ENCODE results near the gene MSI2. TPM values are rescaled to one million over a fixed set of nuclear protein-coding genes. Genes with fewer than 3 reads are reported as not detected.
A peak's percentile ranks its signal among the peaks of the same experiment; 100 is the strongest.

Gene MSI2
- total RNA-seq, 1 experiment from 2014 or later, result 75.0 TPM

DNA sequence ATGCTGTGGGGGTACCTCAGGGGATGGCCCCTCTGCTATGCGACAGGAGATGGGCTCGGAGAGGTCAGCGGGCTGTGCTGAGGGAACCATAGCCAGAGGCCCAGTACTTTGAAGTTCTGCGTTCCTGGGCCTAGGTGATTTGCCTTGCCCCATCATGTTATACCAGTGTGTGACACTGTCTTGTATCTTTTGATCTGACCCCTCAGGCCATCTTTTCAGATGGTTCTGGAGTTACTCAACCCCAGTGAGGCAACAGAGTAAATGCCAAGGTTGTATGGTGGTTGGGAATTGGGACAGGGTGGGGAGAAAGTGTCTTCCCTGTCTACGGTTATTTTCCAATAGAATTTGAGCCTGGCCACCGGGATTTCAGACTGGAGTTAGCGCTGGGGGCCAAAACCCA, 8.5 kb downstream of the MSI2 start:
- in situ Hi-C loops (cut with HindIII; ENCODE audit: low sequenced_read_pairs), result no loop called here
- no peak for DNase-seq (ENCODE audit: low spot score)

DNA sequence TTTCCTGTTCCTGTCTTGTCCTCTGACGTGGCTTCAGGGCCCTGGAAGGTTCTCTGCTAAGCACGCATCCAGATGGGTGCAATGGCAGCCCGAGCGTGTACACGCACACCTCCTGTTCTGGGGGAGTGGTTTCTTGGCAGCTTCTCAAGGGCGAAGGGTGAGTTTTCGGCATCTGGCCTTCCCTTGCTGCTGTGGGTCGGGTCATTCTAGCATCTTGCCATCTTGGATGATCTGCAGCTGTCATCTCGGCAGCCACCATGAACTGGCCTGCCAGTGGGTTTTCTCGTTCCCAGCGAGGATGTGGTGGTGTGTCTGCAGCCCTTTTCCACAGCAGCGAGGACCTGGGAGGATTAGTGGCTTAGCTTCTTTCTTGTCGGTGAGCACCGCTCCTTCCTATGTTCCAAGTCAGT, 10.6 kb downstream of the MSI2 start:
- DNase-seq (ENCODE audit: low spot score), result no peak
- in situ Hi-C loops (cut with HindIII; ENCODE audit: low sequenced_read_pairs), result no loop called here

DNA sequence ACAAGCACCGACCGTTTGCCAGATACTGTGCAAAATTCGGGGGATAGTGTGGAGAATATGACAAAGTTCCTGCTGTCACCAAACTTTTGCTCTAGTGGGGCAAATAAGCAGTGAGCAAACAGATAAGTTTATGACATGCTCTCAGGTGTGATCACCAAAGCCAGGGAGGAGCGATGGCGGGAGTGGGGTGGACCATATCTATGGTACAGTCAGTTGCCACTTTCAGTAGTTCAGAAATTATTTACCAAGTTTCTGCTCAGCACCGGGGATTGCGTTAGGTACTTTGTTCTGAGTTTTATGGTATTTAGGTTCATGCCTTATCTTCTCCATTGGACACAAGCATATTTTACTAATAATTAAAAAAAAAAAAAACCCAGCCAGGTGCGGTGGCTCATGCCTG, 11.9 kb downstream of the MSI2 start:
- in situ Hi-C loops (cut with HindIII; ENCODE audit: low sequenced_read_pairs), result no loop called here
- no peak for DNase-seq (ENCODE audit: low spot score)

DNA sequence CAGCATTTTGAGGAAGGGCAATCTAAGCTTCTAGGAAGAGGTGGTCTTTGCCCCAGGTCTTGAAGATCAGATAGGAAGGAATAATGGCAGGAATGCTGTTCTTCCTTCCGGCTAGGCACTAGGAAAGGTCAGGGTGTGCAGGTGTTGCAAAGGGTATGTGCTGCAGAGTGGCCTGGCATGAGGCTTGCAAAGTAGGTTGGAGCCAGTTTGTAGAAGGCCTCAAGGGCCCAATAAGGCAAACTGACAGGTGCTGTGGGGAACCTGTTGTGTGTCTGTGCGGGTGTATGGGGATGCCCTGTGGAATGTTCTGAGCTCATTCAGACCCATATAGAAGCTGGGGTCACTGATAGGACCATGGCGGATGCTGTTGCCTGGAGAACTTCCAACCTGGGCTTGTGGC, 12.7 kb downstream of the MSI2 start:
- in situ Hi-C loops (cut with HindIII; ENCODE audit: low sequenced_read_pairs), result no loop called here
- no peak for DNase-seq (ENCODE audit: low spot score)

DNA sequence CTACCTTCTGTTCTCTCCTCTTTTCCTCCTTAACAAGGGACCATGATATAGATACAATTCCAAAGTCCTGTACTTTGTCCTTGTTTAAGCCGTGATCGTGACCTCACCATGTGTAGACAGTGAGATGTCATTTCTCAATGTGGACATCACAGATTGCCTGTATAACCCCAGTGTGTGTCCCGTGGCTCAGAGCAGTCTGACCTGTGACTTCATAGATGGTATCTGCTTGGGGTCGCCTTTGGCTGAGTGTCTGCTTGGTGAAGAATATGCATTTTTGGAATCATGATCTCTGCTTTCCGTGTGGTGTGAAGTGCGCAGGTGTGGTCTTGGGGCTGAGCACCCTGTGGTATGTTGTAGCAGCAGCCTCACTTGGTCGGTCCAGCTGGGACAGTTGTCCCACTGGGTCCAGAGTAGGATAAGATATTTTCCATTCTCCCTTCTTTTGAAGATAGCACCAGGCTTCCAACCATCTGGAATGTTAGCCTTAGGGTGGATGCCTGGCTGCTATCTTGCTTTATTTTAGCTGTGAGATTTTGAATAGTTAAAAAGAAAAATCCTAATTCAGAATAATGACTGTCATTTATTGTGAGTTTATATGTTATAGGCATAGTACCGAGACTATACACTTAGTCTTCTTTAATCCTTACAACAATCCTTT, 13.4 kb downstream of the MSI2 start:
- in situ Hi-C loops (cut with HindIII; ENCODE audit: low sequenced_read_pairs), result no loop called here
- no peak for DNase-seq (ENCODE audit: low spot score)

DNA sequence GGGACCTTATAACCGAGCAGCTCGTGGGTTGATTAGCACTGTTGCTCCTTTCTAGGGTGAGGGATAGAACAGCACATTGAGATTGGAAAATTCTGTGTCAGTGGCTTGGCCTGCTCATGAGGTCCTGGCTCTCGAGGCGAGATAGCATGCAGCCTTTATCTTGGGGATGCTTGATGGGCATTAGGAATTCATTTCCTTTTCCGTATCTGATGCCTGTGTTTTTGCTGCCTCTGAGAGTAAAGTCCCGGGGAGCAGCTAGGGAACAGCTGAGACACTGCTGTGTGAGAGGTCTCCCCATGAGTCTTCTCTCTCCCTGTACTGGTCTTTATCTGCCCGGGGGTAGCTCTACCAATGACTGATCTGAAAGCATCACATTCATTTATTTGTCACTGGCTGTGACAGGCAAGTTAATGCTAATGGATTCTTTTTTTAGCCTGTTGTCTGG, 14.5 kb downstream of the MSI2 start:
- in situ Hi-C loops (cut with HindIII; ENCODE audit: low sequenced_read_pairs), result no loop called here
- no peak for DNase-seq (ENCODE audit: low spot score)

DNA sequence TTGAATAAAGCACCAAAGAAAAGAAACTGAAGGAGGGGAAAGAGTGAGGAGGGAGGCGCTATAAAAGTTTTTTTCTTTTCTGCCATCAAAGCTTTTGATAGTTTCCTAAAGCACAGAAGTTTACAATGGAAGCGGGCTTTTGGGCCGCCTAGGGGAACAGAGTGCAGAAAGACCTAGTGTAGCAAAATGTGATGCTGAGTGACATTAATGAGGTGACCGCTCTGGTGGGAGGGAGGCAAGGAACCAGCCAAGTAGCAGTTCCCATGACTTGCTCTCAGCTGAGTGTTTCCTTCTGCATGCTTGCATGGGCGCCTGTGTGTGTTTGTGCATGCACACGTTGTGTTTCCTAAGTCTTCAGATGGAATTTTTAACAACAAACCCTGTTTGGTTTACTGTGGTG, 15.5 kb downstream of the MSI2 start:
- in situ Hi-C loops (cut with HindIII; ENCODE audit: low sequenced_read_pairs), result no loop called here
- DNase-seq (ENCODE audit: low spot score), result no peak

DNA sequence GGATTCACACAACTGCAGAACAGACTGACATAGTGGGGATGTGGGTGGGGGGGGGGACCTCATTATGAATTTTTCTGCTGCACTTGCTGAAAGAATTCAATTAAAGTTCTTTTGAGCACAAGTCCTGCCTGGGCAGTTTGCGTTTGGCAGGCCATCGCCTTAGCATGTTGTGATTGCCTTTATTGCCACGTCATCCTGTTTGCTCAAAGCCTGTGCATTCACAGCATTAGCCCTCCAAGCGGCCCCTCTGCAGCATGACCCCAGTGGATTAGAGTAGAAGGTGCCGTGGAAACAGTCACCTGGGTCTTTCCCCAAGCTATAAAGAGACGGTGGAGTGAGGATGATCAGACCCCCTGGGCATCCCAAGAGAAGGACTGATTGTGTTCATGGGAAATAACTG, 17.2 kb downstream of the MSI2 start:
- in situ Hi-C loops (cut with HindIII; ENCODE audit: low sequenced_read_pairs), result no loop called here

DNA sequence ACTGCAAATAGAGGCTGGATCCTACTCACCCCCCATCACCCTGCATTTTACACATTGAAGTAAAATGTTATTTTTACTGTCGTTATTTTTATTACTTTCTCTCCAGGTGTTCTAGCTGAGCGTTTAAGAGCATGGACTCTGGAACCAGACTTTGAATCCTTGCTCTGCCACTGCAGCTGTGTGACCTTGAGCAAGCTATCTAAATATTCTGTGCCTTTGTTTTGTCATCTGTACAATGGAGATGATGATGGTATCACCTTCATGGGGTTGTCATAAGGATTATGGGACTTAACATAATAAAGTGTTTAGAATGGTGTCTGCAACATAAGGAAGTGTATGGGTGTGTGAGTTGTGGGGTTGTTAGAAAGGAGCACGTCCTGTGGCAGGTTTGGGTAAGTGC, 17.8 kb downstream of the MSI2 start:
- DNase-seq (ENCODE audit: low spot score), result no peak
- in situ Hi-C loops (cut with HindIII; ENCODE audit: low sequenced_read_pairs), result no loop called here

More for the DNA sequence above, 17.2 kb downstream of the MSI2 start:
- DNase-seq (ENCODE audit: low spot score), result no peak

DNA sequence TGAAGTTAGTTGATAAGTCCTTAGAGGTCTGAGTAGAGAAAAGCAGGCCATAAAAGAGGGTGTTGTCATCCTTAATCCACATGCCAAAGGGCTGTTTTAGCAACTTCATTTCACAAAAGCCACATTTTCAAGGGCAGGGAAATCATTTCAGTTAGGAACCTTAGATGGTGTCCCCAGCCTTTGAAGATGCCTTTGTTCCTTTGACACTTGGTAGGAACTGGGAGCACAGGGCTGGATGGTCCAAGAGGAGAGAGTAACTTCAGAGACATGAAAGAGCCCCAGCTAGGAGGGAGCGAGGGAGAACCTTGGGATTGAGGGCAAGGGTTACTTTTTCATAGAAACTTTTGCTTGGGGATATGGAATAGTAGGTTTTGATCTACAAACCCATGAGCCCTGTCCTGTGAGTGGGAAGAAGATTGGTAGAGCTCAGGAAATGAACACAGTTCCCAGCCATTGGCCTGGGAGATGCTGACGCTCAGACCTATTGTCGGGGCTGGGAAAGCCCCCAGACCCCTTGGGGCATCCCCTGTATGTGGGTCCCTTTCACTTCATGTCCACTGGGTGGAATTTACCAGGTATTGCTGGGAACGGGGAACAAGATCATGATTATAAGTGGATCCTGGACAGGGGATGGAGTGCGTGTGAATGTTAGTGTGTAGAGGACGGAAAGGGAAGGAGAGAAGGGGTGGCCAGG, 18.9 kb downstream of the MSI2 start:
- no peak for DNase-seq (ENCODE audit: low spot score)
- in situ Hi-C loops (cut with HindIII; ENCODE audit: low sequenced_read_pairs), result no loop called here

DNA sequence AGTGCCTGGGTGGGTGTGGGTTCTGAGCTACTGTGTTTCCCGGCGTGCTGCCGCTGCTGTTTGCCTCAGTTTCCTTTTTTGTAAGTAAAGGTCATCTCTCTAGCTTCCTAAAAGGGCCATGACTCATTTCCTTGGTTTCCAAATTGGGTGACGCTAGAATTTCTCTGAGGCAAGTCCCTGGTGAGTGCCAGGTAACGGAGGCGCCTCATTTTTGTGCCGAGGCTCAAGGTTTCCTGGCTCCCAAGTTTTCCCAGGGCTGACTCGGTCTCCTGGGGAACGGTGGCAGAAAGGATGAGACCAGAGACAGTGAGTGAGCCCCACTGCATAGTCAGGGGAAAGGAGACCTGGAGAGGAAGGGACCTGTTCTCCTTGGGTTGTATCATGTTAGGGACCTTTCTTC, 20.3 kb downstream of the MSI2 start:
- in situ Hi-C loops (cut with HindIII; ENCODE audit: low sequenced_read_pairs), result no loop called here
- no peak for DNase-seq (ENCODE audit: low spot score)

DNA sequence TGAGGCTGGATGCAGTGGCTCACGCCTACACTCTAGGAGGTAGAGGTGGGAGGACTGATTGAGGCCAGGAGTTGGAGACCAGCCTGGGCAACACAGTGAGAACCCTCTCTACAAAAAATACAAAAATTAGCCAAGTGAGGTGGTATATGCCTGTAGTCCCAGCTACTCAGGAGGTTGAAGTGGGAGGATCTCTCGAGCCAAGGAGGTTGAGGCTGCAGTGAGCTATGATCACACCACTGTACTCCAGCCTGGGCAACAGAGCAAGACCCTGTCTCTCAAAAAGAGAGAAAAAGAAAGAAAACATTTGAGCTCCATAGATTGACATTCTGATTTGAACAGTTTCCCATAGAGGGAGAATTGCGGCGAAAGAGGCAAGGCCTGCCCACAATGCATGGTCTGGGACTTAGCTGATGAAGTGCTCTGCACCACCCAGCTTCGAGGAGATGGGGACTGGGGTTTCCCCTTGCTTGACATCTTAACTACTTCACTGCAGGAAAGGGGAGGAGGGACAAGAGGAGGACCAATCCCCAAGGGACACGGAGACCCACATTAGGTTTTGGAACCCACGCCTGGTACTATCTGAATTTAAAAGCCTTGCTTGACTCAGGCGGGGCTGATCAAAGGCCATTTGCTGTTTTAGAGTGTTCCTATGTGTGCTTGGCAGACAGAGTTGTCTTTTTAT, 21.7 kb downstream of the MSI2 start:
- no peak for DNase-seq (ENCODE audit: low spot score)
- in situ Hi-C loops (cut with HindIII; ENCODE audit: low sequenced_read_pairs), result no loop called here

DNA sequence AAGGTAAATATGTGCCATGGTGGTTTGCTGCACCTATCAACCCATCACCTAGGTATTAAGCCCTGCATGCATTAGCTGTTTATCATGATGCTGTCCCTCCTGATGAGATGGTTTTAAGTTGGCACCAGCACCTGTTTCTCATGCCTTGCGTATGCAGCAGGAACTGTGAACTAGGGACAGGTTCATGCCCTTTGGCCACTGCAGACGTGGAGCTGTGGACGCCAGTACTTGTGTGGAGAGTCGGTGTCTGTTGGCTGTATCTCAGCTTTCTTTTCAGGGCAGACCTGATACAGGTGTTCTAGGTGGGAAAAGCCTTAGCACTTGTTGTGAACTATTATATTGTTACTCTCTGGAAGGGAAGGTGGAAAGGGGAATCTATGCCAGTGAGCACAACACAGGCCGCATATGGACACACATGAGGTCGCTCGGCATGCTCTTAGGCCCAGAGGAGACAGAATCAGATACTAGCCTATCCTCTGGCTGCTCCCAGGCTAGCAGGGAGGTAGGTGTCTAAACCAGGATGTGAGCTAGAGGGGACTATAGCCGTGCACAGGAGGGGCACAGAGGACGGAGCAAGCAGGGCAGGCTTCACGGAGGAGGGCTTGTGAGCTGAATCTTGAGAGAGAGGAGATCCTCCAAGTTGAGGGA, 22.5 kb downstream of the MSI2 start:
- DNase-seq (ENCODE audit: low spot score), result no peak
- in situ Hi-C loops (cut with HindIII; ENCODE audit: low sequenced_read_pairs), result no loop called here

DNA sequence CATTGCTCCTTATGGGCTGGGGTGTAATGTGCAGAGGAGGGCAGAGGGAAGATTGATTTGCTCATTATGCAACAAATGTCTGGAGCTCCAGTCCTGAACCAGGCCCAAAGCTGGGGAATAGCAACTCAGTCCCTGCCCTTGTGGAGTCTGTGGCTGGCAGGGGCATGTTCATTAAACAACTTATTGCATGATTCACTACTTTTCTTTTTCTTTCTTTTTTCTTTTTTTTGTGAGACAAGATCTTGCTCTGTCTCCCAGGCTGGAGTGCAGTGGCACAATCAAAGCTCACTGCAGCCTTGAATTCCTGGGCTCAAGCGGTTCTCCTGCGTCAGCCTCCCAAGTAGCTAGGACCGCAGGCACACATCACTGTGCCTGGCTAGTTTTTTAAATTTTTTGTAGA, 23.1 kb downstream of the MSI2 start:
- no peak for DNase-seq (ENCODE audit: low spot score)

DNA sequence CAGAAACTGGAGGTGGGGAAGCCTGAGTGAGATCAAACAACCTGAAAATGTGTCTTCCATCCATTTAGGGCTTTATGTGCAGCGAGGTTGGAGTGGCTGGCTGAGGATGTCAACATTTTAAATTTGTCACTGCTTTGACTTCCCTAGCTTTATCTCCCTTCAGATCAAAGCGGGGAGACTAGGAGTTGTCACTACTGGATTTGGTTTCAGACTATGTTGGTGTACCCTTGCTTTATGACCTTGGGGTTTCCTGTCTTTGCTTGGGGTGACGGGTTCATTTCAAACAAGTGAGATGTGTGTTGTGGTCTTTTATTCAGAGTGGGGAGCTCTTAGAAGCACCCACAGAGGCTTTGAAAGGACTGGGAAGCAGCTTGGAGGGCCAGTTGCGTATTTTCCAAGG, 25.6 kb downstream of the MSI2 start:
- no peak for DNase-seq (ENCODE audit: low spot score)
- in situ Hi-C loops (cut with HindIII; ENCODE audit: low sequenced_read_pairs), result no loop called here

More for the DNA sequence above, 23.1 kb downstream of the MSI2 start:
- in situ Hi-C loops (cut with HindIII; ENCODE audit: low sequenced_read_pairs), result no loop called here

DNA sequence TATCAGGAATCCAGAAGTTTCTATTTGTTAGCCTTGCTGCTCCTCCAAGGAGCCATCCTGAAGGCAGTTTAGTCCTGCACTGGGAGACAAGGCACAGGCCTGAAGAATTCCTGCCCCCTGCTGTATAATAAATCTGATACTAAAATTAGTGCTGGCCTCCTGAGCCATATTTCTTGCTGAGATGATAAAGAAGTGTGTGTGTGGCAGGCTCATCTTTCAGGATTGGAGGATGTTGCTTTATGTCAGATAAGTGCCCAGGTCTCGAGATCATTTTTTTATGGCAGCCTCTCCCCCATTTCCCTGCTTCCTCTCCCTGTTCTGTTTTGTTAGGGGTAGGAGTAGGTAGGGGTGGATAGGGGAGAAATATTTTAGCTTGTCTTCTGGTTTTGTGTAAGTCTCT, 26.0 kb downstream of the MSI2 start:
- DNase-seq (ENCODE audit: low spot score), result peak; percentile 62
- in situ Hi-C loops (cut with HindIII; ENCODE audit: low sequenced_read_pairs), result no loop called here

DNA sequence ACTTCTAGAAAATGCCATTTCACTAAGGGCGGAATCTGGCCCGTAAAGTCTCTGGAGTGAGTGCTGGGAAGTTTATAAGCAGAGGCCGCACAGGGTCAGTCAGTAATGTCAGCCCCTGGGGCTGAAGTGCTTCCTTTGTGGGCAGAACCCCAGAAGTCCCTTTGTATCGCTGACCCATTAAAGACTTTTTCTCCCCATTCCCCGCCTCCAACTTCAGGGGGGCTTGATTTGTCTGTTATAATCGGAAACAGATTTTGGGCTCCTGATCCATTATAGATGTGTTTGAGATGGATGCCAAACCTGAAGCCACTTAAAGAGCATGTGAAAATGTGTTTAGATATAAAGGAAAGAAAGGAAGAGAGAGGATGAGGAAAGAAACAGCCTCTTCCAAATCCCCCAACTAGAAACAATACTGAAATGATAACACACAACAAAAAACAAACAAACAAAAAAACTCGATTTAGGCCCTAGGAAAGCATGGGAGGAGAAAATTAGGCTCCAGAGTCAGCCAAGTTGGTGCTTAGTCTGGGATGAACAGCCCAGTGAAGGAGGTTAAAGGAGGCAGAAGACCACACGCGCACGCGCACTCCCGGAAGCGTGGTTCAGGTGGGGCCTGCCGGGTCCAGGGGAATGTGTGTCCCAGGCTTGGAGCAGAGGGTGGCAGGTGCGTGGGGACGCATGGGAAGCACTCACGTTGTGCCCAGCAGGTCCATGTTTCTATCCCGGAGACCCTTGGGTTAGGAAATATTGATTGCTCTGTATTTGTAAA, 27.1 kb downstream of the MSI2 start:
- in situ Hi-C loops (cut with HindIII; ENCODE audit: low sequenced_read_pairs), result no loop called here
- DNase-seq (ENCODE audit: low spot score), result no peak

DNA sequence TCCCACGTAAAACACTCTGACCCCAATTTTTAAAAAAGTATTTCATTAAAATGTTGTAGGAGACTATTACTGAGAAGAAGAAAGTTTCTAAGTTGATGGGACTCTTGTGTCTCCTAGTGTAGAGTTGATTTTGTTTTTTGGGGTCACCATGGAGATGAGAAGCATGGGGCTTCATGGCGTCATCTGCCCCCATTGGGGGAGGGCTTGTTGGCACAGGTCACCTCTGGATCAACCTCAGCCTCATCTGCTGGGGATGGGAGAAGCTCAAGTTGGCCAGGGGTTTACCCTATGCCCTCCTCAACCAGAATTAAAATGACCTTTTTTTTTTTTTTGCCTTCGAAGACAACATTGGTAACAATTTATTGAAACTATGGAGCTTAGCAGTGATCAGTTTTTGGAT, 28.3 kb downstream of the MSI2 start:
- in situ Hi-C loops (cut with HindIII; ENCODE audit: low sequenced_read_pairs), result no loop called here
- no peak for DNase-seq (ENCODE audit: low spot score)

DNA sequence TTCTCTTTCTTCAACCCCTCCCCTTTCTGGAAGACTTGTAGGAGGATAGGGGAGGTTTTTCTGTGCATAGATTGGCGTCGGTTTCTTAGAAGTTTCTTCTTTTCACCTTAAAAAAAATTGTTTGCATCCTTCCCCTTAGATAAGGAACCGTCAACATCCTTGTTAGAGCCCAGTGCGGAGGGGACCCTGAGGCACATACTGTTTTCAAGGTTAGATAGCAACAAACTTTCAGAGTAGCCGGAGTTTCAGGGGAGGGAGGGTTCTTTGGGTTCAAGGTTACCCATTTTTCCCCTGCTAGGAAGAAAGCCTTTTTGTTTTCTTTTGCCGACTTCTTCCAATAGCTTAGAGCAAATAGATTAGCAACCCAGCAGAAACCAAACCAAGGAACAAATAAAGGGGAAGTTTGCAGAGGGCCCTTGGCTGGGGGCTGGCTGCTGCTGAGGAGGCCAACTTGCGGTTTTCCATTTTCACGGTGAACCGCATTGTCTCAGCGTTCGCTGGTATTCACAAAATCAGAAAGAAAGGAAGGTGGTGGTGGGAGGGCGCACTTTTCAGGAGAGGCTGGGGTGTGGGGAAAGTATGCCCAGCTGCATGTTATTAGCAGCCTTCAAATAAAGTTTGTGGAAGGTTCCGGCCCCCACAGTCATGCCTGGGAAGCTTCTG, 28.8 kb downstream of the MSI2 start:
- DNase-seq (ENCODE audit: low spot score), result no peak
- in situ Hi-C loops (cut with HindIII; ENCODE audit: low sequenced_read_pairs), result no loop called here
